GM08714 (cell line): ENCODE measurements around the gene CAPN9.

Experiments used
- H3K4me3 ChIP-seq: fragments of 200-500 bp; sonication (Bioruptor generic); 2 replicates; pipeline ENCODE4 v1.5.1; 2014; ENCODE audit warnings: mild to moderate bottlenecking, low read length, inconsistent platforms
- ZNF274 ChIP-seq: IDR thresholded peaks from 2 replicates; pipeline ENCODE4 v1.6.1; 2012; ENCODE audit warnings: mild to moderate bottlenecking, low read depth, low read length

The CAPN9 gene

DNA sequence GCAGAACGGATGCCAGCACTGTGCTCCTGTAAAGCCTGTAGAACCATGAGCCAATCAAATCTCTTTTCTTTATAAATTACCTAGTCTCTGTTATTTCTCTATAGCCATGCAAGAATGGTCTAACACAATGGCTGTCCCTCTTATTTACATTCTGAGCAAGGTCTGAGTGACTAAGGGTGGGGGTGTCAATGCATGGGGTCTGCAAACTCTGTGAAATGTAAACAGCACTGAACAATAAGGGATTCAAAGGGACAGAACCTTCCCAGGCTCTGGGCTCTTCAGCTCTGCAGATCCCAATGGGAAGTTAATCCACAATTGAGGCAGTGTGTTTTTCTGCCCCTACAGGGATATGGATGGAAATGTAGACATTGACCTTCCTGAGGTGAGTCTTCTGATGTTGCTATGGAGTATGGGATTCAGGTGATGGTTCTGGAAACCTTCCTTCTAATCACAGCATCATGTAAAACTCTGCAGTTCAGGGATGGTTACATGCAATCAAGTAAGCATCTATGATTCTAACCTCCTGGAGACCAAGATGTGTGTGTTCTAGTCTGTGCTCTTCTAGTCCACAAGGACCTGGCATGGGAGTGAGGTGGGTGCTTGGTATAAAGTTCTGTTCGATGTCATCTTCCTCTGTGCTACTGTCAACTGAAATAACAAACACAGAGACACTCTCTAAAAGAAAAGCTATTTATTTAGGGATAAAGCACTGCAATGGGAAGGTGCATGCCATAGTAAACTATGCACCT lies 38.6 kb downstream of the CAPN9 start:
- TF ChIP-seq ZNF274 = no peak
- no peak overlapping the region for H3K4me3 ChIP-seq

DNA sequence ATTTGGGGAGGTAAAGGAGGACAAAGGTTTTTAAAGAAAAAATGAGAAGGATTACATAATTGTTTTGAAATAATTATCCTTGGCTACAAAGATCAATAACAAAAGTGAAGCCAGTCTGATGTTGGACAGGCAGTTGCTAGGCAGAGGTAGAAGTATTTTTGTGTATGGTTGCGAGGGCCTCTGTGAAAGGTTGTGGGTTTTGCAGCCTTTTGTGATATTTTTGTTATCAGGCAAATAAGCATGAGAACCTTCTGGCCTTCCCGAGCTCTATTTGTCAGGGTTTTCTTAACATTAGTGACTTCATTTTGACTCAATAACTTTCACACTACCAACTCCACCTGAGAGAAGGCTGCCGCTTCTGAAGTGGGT lies 39.2 kb downstream of the CAPN9 start:
- no peak overlapping the region for H3K4me3 ChIP-seq
- TF ChIP-seq ZNF274 = no peak

DNA sequence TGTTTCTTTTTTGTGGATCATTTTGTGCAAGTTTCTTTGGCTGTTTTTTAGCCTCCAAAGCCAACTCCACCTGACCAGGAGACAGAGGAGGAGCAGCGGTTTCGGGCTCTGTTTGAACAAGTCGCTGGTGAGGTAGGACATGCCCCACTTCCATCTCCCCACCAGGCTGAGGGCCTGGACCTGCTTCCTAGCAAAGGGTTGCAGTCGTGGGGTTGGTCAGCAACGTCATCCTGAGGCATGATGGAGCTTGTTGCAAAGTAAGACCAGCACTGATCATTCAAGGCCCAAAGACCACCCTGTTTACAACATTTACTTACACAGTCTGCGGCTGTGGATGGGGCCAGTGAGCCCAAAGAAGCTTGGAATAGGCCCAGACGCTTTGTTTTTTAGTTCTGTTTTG lies 40.3 kb downstream of the CAPN9 start:
- TF ChIP-seq ZNF274 = no peak
- no peak overlapping the region for H3K4me3 ChIP-seq

DNA sequence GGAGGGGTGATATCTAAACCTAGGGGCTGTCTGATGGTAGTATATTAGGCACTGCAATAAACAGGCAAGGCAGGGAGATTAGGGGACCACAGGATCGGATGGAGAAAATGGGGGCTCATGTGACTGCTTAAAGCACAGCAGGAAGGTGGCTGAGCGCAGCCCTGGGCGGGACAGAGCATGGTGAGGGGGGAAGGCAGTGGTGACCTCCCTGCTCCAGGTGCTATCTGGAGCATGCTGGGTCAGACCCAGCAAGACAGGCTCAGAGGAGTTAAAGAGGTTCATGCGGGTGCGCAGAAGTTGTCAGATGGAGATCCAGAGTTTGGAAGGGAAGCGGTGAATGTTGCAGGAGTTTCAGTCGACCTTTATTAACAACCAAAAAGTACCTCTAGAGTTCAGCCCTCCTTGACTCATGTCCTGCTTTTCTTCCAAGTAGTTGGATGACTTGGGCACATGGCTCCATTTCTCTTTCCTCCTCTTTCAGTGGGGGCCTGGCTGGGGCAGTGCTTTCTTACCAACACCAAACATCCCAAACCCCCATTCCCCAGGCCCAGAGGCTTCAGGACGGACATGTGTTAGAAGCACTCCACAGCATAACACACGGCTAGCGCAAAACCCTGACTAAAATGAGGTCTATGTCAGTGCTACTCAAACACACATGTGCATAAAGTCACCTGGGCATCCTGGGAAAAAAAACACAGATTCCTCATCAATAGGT lies 41.5 kb downstream of the CAPN9 start:
- TF ChIP-seq ZNF274 = no peak
- H3K4me3 ChIP-seq = no peak overlapping the region

DNA sequence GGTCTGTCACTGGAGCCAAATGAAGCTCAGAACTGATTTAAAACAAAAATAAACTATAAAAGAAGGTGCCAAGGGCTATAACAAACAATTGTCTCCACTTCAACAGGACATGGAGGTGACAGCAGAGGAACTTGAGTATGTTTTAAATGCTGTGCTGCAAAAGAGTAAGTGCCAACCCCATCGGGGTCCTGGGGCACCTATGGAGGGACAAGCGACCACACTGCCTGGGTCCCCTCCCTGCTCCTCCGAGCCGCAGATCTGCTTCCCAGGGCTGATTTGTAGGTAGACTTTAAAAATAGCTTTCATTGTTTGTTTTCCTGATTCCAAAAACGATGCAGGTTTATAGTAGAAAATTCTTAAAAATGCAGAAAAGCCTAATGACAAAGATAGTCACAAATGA lies 42.8 kb downstream of the CAPN9 start:
- H3K4me3 ChIP-seq = no peak overlapping the region
- no peak for TF ChIP-seq ZNF274

DNA sequence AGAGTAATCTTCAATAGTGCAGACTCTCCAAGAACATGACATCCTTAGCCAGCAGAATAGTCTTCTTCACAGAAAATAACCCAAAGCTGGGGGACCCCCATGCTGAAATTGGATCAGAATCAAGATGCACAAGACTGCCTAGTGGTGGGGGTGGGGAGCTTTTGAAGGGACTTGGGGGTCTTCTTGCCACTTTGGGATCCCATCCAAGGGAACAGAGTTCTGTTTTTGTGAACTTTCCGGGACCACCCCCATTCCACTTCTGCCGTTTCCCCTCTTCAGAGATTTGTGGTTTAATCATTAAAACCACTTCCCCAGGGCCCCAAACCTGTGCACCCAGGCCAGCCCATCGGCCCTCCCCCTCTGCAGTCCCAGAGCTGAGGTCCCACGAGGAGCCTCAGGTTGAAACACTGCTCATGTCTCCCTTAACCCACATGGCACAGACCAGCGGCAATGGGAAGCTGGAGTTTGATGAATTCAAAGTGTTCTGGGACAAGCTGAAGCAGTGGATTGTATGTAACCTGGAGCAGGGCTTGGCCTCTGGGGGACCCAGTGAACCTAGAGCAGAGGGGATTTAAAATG lies 44.9 kb downstream of the CAPN9 start:
- no peak for TF ChIP-seq ZNF274
- H3K4me3 ChIP-seq = no peak overlapping the region

DNA sequence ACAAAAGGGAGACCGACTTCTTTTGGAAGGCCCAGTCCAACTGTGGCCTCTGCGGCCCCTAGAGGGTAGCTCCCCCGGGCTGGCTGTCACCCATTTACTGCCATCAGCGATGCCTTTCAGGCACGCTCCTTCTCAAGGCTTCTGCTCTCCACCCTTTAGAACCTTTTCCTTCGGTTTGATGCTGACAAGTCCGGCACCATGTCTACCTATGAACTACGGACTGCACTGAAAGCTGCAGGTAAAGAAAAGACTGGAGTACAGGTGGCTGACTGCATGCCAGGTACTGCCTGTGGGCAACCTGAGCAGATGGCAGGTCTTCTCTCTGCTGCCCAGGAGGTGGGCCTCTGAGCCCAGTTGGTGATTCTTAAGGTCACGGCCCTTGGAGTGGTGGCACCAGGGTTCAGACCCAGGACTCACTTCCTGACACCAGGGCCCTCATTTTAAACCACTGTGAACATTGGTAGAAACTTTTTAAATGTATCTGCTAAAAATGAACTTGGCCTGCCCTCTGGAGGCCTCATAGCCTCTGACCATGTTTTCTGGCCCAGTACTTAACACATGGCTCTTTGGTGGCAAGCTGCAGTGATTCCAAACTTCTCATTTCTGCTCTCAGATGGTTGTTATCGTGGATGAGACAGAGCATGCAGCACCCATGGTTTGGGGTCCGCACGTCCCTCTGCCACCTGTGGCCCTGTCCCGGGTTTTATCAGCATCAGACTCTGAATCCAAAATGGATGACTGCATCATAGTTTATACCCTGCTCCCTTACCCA lies 45.7 kb downstream of the CAPN9 start:
- TF ChIP-seq ZNF274 = no peak
- H3K4me3 ChIP-seq = no peak overlapping the region

DNA sequence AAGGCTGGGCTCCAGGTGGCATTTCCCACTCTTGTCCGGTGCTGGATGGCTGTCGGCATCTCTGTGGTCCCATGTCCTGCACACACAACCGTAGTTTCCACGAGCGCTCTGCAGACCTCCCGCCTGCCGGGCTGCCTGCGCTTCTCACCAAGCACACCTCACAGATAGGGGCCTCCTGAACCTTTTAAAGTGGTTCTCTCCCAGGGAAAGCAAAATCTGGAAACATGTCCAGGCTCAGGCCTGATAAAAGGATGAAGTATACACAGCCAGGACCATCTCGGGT lies 46.2 kb downstream of the CAPN9 start:
- no peak for TF ChIP-seq ZNF274
- no peak overlapping the region for H3K4me3 ChIP-seq

DNA sequence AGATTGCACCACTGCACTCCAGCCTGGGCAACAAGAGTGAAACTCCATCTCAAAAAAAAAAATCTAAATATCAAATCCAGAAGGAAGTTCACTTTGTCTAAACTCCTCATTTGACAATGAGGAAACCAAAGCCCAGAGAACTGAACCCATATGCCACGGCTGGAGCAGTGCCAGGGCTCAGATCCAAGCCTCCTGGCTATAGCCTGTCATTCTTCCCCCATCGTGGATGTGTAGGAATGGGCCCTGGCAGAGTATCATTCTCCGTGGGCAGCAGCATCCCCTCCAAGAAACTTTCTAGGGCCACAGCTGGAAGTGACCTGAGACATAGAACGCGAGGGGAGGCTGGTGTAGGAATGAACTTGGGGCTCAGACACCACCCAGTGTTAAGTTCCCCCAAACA lies 47.2 kb downstream of the CAPN9 start:
- no peak overlapping the region for H3K4me3 ChIP-seq
- TF ChIP-seq ZNF274 = no peak

DNA sequence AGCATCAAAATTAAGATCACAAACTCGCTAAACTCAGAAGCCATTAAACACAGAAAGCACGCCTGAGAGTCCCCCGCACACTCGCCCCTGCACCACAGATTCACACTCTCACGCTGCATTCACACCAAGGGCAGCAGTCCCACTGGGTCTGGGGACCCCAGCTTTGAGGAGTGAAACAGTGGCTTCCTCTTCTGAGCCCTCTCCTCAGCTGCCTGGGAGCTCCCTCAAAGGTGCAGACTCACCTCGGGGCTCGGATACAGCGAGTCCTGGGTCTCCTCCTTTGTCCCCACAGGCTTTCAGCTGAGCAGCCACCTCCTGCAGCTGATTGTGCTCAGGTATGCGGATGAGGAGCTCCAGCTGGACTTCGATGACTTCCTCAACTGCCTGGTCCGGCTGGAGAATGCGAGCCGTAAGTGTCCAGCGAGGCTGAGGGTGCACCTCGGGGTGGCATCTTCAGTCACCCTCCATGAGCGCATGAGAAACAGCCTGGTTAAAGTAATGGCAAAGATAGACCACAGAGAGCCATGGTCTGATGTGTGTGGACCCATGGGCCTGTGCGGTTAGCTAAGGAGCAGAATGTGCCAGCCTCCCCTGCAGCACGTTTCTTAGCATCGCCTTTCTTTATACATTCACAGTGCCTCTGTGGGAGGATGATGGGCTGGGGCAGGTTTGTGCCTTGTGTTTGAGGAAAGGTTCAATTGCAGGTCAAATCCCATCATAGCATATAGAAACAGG lies 47.9 kb downstream of the CAPN9 start:
- TF ChIP-seq ZNF274 = no peak
- H3K4me3 ChIP-seq = no peak overlapping the region

DNA sequence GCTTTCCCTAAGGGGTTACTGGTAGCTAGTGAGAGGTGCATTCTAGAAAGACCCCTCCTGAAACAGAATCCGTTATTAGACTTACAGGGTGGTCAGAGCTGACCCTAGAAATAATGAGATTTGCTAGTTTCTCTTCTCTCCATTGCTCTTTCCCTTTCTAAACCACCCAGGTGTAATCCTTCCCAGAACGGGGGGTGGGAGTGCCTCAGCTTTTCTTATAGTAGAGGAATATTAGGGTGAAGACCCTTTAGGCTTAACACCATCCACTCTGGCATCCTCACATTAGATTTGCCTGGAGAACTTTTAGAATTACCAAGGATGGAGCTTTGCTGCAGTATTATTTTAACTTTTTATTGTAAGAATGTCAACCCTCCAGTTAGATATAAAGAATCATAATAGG lies 49.4 kb downstream of the CAPN9 start:
- no peak overlapping the region for H3K4me3 ChIP-seq
- TF ChIP-seq ZNF274 = no peak

DNA sequence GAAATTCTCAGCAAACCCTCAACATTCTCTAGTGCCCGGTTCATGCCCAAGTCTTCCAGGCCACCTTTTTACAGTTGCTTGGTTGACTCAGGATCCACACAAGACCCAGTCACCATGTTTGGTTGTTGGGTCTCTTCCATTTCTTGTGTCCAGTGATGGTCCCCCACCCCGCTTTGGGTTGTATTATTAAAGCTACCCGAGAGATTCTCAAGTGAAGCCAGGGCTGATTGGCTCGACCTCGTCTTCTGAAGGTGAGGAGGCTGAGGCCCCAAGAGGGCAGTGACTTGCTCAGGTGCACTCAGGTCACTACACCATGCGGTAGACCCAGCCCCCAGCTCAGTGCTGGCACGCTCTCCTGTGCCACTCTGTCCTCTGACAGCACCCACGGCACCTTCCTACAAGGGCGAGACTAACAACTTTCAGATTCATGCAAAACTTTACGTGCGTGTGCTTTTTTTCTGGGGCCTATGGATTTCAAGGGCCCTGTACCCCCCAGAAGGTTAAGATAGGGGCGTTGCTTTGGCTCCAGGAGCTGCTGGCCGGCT lies 50.3 kb downstream of the CAPN9 start:
- no peak for TF ChIP-seq ZNF274

DNA sequence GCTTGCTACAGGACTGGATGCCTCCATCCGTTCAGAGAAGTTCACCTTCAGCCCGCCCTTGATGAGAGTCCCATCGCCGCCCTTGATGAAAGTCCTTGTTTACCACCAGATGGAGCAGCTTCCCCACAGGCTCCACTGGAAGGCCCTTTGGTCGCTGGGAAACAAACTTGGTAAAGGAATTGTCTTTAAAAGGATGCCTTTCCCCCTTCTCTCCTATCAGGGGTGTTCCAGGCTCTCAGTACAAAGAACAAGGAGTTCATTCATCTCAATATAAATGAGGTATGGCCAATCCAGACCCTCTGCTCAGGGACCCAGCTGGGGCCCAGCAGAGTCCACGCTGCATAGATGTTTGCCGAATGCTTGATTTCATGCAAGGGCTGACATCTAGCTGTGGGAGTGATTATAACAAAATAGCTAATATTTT lies 50.8 kb downstream of the CAPN9 start:
- TF ChIP-seq ZNF274 = no peak
- no peak overlapping the region for H3K4me3 ChIP-seq

More for the DNA sequence above, 50.3 kb downstream of the CAPN9 start:
- H3K4me3 ChIP-seq = no peak overlapping the region

DNA sequence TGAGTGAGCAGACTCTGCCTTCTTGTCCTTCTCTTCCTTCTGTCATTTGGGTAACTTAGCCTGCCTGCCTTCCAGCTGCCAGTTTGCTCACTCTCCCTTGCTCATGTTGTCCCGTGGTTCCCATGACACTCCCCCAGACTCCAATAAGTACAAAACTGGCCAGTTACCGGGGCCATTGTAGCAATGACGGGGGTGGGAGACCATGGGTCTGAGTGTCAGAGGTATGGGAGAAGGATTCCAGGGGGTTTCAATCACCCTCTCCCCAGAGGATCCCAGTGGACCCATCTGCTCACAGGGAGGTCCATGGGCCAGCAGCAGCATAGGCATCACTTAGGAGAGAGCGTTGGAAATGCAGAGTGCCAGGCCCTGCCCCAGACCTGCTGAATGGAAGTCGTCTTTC lies 51.3 kb downstream of the CAPN9 start:
- H3K4me3 ChIP-seq = no peak overlapping the region
- no peak for TF ChIP-seq ZNF274
